ENCODE measurements around the gene THPO. TPM values are rescaled to one million over a fixed set of nuclear protein-coding genes. Genes with fewer than 3 reads are reported as not detected.

The THPO gene
- total and polyA plus RNA-seq, 10 of the 15 experiments (the other 5 are each of a cell fraction or from before 2014, with no cell fraction given): not detected

GRCh38 chr3:184360929-184361531 lies 17.0 kb downstream of the THPO start:
- peak overlapping the region; percentile 61; the same call in 1 of the 2 replicates for H3K9ac ChIP-seq (ENCODE audit: control insufficient read depth, insufficient read depth, low read length)
- DNase-seq (ENCODE audit: low read depth, low spot score): no peak
- in situ Hi-C loops (cut with MboI): no loop called here
- H3K27me3 ChIP-seq (replicated peaks in 1 of 2; ENCODE audit: control insufficient read depth in 2 of 2, insufficient read depth in 2 of 2, low read length in 1 of 2): no peaks in the 10 kb centered on the region; a peak in 1 of 4 replicates
- H3K27ac ChIP-seq (ENCODE audit: control insufficient read depth, insufficient read depth): no peak overlapping the region
- ChIA-PET POLR2A (interaction anchor here (0.9 kb wide), 1 partner anchor 12 kb away, joined by 4 read pairs; no protein-coding TSS in a partner anchor), SMC1A (ENCODE audit: uncharacterized antibody, unreplicated experiment) (interaction anchor here (1.7 kb wide), 1 partner anchor 11 kb away, joined by 6 read pairs; no protein-coding TSS in a partner anchor), RAD21 (ENCODE audit: unreplicated experiment) (interaction anchor here (1.2 to 1.4 kb wide), 2 partner anchors 11 kb away, joined by 3 to 7 read pairs; no protein-coding TSS in a partner anchor), CTCF (interaction anchor here (1.3 to 2.9 kb wide), 4 partner anchors 11 to 153 kb away, joined by 4 to 10 read pairs (median 4); no protein-coding TSS in a partner anchor)
- ATAC-seq: no peak
- peak overlapping the region; percentile 93 for H3K4me2 ChIP-seq (ENCODE audit: control insufficient read depth, insufficient read depth)
- no peaks in the 10 kb centered on the region for H3K36me3 ChIP-seq (ENCODE audit: control insufficient read depth in 2 of 2, insufficient read depth in 2 of 2, low read length in 1 of 2)
- H3K79me2 ChIP-seq (ENCODE audit: control insufficient read depth, insufficient read depth, low read length): peaks cover 18% of the 10 kb centered on the region
- intact Hi-C loops (cut with micrococcal nuclease; ENCODE audit: unreplicated experiment): loop anchor here (5.0 kb wide), 1 partner anchor 44 kb away; no protein-coding TSS in a partner anchor
- no TSS peak for BruUV-seq (replicated peaks)
- H3K4me3 ChIP-seq: peak overlapping the region; percentile 67
- 17% methylated on average over 14 of the region's 24 CpGs for WGBS (ENCODE audit: insufficient coverage, insufficient replicate concordance, low lambda C conversion rate, missing lambda C conversion rate)
- no peak for FAIRE-seq
- H2AFZ ChIP-seq (ENCODE audit: control insufficient read depth, low read depth, low read length): peak overlapping the region; percentile 75
- H3K4me1 ChIP-seq (ENCODE audit: control insufficient read depth, insufficient read depth, low read length): peaks cover 10% of the 10 kb centered on the region
- no peaks in the 10 kb centered on the region for H3K9me3 ChIP-seq (replicated peaks; ENCODE audit: control insufficient read depth, insufficient read depth, low read length)
- H4K20me1 ChIP-seq (ENCODE audit: control insufficient read depth, insufficient read depth): no peaks in the 10 kb centered on the region
- TF ChIP-seq STAT3 (IDR thresholded peaks at IDR 0.05; ENCODE audit: low read depth, low read length): no peak
- peak; percentile 49; the same call in 1 of the 2 replicates for TF ChIP-seq LARP7 (IDR thresholded peaks at IDR 0.05)
- TF ChIP-seq E4F1 (IDR thresholded peaks at IDR 0.05; ENCODE audit: borderline replicate concordance, partially characterized antibody): no peak
- no peak for TF ChIP-seq MLLT1 (IDR thresholded peaks at IDR 0.05)
- TF ChIP-seq SIX5 (IDR thresholded peaks at IDR 0.05; ENCODE audit: low read depth, low read length, severe bottlenecking): no peak
- TF ChIP-seq ZNF24 (IDR thresholded peaks at IDR 0.05): no peak
- 0 out of 2 replicates have a peak, but pooled peaks have one; percentile 25 for TF ChIP-seq IKZF1 (conservative IDR thresholded peaks at IDR 0.05)
- TF ChIP-seq MTA2 (IDR thresholded peaks at IDR 0.05; ENCODE audit: low read depth): no peak
- TF ChIP-seq SP1 (IDR thresholded peaks at IDR 0.05; ENCODE audit: low read depth, low read length): no peak
- TF ChIP-seq YY1 (IDR thresholded peaks at IDR 0.05; ENCODE audit: low read depth, low read length): peak; percentile 42; the same call in 1 of the 2 replicates
- TF ChIP-seq E2F8 (IDR thresholded peaks at IDR 0.05; ENCODE audit: low read depth, partially characterized antibody): no peak
- no peak for TF ChIP-seq REST (IDR thresholded peaks at IDR 0.05; ENCODE audit: low read depth, low read length)
- no peak for TF ChIP-seq CEBPB (IDR thresholded peaks at IDR 0.05; ENCODE audit: borderline replicate concordance in 1 of 2, low read depth in 2 of 2, low read length in 2 of 2)
